Measurements from ENCODE around the gene UPF1.

Gene UPF1

GRCh38 chr19:18831524-18832305 is at the start of gene UPF1:
Gene UPF1, plus strand, starts transcription at chr19:18831959. Its CDS starts 251 bp downstream, at chr19:18832210.
- DNase-seq: peak; percentile 97

- no peak for DNase-seq
These were observed 49.1 kb upstream of the UPF1 start for GRCh38 chr19:18782559-18783225.

- no peak for DNase-seq
These were observed 47.6 kb upstream of the UPF1 start for GRCh38 chr19:18783958-18784785.

- DNase-seq: no peak
These were observed 47.0 kb upstream of the UPF1 start for GRCh38 chr19:18784786-18785120.

- peak; percentile 75 for DNase-seq
These were observed 46.3 kb upstream of the UPF1 start for GRCh38 chr19:18785179-18786124.

- DNase-seq: no peak
These were observed 43.0 kb upstream of the UPF1 start for GRCh38 chr19:18788529-18789421.

- no peak for DNase-seq
These were observed 42.3 kb upstream of the UPF1 start for GRCh38 chr19:18789422-18789869.

- DNase-seq: peak; percentile 53
These were observed 41.7 kb upstream of the UPF1 start for GRCh38 chr19:18789883-18790565.

- DNase-seq: no peak
These were observed 41.0 kb upstream of the UPF1 start, which contains the start of gene COMP for GRCh38 chr19:18790566-18791314. Gene COMP, minus strand, starts transcription at chr19:18791305. Its CDS starts 36 bp downstream, at chr19:18791269.

GRCh38 chr19:18791315-18791678 is 40.5 kb upstream of the UPF1 start:
- DNase-seq: no peak

- no peak for DNase-seq
These were observed 39.1 kb upstream of the UPF1 start for GRCh38 chr19:18792661-18793060.

- DNase-seq: no peak
These were observed 38.4 kb upstream of the UPF1 start for GRCh38 chr19:18793144-18794028.

- DNase-seq: no peak
These were observed 37.8 kb upstream of the UPF1 start for GRCh38 chr19:18794029-18794313.

GRCh38 chr19:18794692-18795091 is 37.1 kb upstream of the UPF1 start:
- DNase-seq: no peak

- DNase-seq: no peak
These were observed 36.2 kb upstream of the UPF1 start for GRCh38 chr19:18795540-18795939.

GRCh38 chr19:18796239-18796638 is 35.5 kb upstream of the UPF1 start:
- no peak for DNase-seq

- no peak for DNase-seq
These were observed 33.1 kb upstream of the UPF1 start for GRCh38 chr19:18798384-18799352.

Data from CD4-positive, alpha-beta T cell treated with Interleukin-15 for 1 hour (primary cell).